HEK293T (cell line): ENCODE data around the gene H3-3A.

Experiments used
- CTBP1 ChIP-seq: fragments of 450-650 bp; IDR thresholded peaks from 2 replicates; pipeline ENCODE4 v1.6.1; 2016; ENCODE audit warnings: borderline replicate concordance
- ELF4 ChIP-seq: fragments of 450-650 bp; IDR thresholded peaks from 2 replicates; pipeline ENCODE4 v1.6.1; 2017; ENCODE audit warnings: antibody characterized with exemption
- FOXK2 ChIP-seq: fragments of 450-650 bp; IDR thresholded peaks from 2 replicates; pipeline ENCODE4 v1.6.1; 2016; ENCODE audit warnings: mild to moderate bottlenecking
- FOXM1 ChIP-seq: fragments of 450-650 bp; IDR thresholded peaks from 2 replicates; pipeline ENCODE4 v1.6.1; 2017; ENCODE audit warnings: mild to moderate bottlenecking, borderline replicate concordance
- SP1 ChIP-seq: fragments of 450-650 bp; IDR thresholded peaks from 2 replicates; pipeline ENCODE4 v1.6.1; 2017
- SUZ12 ChIP-seq: fragments of 450-650 bp; IDR thresholded peaks from 2 replicates; pipeline ENCODE4 v1.6.1; 2016; ENCODE audit warnings: mild to moderate bottlenecking
- TARDBP ChIP-seq: fragments of 450-650 bp; IDR thresholded peaks from 2 replicates; pipeline ENCODE4 v1.6.1; 2016
- TF ChIP-seq, protein P1 (sequence below): fragments of 450-650 bp; IDR thresholded peaks from 2 replicates; pipeline ENCODE4 v1.6.1; 2016

DNA sequence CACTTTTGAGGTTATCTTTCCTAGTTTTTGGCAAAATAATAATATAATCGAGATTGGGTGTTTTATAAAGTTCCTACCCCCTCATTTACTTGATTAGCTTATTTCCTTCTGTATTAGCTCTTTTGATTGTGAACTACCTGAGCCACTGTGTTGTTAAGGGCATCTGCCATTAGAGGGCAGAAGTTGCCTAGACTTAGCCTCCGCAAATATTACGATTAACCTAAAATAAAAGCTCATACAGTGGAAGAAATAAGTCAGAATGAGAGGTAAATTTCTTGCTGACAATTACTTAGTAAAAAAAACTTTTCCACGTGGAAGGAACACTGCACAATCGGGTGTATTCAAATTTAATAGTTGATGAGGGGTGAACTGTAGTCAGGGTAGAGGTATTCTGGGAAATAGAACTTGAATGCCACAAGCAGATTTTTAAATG lies 2.3 kb downstream of the H3-3A start:
- TF ChIP-seq FOXK2 (no peak), SP1 (no peak), FOXM1 (no peak), ELF4 (no peak), CTBP1 (no peak), TARDBP (no peak), SUZ12 (no peak)
- TF ChIP-seq, protein P1, sequence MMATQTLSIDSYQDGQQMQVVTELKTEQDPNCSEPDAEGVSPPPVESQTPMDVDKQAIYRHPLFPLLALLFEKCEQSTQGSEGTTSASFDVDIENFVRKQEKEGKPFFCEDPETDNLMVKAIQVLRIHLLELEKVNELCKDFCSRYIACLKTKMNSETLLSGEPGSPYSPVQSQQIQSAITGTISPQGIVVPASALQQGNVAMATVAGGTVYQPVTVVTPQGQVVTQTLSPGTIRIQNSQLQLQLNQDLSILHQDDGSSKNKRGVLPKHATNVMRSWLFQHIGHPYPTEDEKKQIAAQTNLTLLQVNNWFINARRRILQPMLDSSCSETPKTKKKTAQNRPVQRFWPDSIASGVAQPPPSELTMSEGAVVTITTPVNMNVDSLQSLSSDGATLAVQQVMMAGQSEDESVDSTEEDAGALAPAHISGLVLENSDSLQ = no peak
